Prostate gland (tissue), 2 donors: ENCODE results near the gene CCNJ. TPM values are rescaled to one million over a fixed set of nuclear protein-coding genes. Genes with fewer than 3 reads are reported as not detected.
"Not testable (repeated sequence)": the region's sequence is repeated elsewhere in the genome, so short reads cannot be mapped to it uniquely, and the experiment has no call there.

Source experiments
- DNase-seq: peaks from one replicate; pipeline ENCODE4 v3.0.0-alpha.2; 2019; ENCODE audit warnings: low spot score
- H3K27ac ChIP-seq, 2 donors: fragments of 200-600 bp; sonication (generic); 2 replicates each; pipeline ENCODE4 v1.5.1; 2017 to 2019
- H3K27me3 ChIP-seq: fragments of 200-600 bp; sonication (generic); replicated peaks from 2 replicates; pipeline ENCODE4 v1.5.1; 2019; ENCODE audit not compliant: insufficient read depth
- H3K36me3 ChIP-seq, 2 donors: fragments of 200-600 bp; sonication (generic); 1 replicate in 1 of 2; 2 replicates in 1 of 2; pipeline versions ENCODE4 v1.5.1 to v1.8.1; 2017 to 2019
- H3K4me1 ChIP-seq: fragments of 200-600 bp; sonication (generic); replicated peaks from 2 replicates; pipeline ENCODE4 v1.5.1; 2019
- H3K4me3 ChIP-seq, 2 donors: fragments of 200-600 bp; sonication (generic); 2 replicates each; pipeline ENCODE4 v1.5.1; 2017 to 2019
- H3K9me3 ChIP-seq: fragments of 200-600 bp; sonication (generic); 2 replicates; pipeline ENCODE4 v1.5.1; 2017
- CTCF ChIP-seq, 4 experiments: fragments of 200-600 bp in 2 of 4; fragments of 450-650 bp in 2 of 4; sonication (generic) in 2 of 4; IDR thresholded peaks; 1 replicate in 3 of 4; 2 replicates in 1 of 4; pipeline ENCODE4 v1.5.1; 2016 to 2019; ENCODE audit warnings: antibody characterized with exemption in 4 of 4, mild to moderate bottlenecking in 2 of 4, moderate library complexity in 2 of 4
- POLR2A ChIP-seq: fragments of 450-650 bp; IDR thresholded peaks from one replicate; pipeline ENCODE4 v1.6.1; 2016; ENCODE audit warnings: antibody characterized with exemption, mild to moderate bottlenecking
- POLR2AphosphoS5 ChIP-seq: sonication (generic); formaldehyde crosslinking; IDR thresholded peaks from one replicate; pipeline ENCODE4 v1.6.1; 2017; ENCODE audit warnings: antibody characterized with exemption
- WGBS: methylation state at CpG from one replicate; pipeline ENCODE4 v1.1.5; 2018; 5-methylcytosine and 5-hydroxymethylcytosine counted together
- intact Hi-C: fragments of 100-400 bp; cut with DNase I; formaldehyde crosslinking; loops from one replicate; pipeline ENCODE4 v1.14.2; 2022
- total RNA-seq, 2 donors: library from RNA; depleted of rRNA; stranded (reverse); fragments of >200 nt; gene quantifications; one replicate each; pipeline ENCODE4 v1.1.0, GENCODE V29; 2016

Gene CCNJ, protein sequence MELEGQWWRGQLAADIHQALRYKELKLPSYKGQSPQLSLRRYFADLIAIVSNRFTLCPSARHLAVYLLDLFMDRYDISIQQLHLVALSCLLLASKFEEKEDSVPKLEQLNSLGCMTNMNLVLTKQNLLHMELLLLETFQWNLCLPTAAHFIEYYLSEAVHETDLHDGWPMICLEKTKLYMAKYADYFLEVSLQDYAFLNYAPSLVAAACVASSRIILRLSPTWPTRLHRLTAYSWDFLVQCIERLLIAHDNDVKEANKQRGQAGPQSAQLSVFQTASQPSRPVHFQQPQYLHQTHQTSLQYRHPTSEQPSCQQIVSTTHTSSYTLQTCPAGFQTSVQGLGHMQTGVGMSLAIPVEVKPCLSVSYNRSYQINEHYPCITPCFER
- total RNA-seq, result 1 to 10 TPM; 6.3 to 7.5 TPM

DNA sequence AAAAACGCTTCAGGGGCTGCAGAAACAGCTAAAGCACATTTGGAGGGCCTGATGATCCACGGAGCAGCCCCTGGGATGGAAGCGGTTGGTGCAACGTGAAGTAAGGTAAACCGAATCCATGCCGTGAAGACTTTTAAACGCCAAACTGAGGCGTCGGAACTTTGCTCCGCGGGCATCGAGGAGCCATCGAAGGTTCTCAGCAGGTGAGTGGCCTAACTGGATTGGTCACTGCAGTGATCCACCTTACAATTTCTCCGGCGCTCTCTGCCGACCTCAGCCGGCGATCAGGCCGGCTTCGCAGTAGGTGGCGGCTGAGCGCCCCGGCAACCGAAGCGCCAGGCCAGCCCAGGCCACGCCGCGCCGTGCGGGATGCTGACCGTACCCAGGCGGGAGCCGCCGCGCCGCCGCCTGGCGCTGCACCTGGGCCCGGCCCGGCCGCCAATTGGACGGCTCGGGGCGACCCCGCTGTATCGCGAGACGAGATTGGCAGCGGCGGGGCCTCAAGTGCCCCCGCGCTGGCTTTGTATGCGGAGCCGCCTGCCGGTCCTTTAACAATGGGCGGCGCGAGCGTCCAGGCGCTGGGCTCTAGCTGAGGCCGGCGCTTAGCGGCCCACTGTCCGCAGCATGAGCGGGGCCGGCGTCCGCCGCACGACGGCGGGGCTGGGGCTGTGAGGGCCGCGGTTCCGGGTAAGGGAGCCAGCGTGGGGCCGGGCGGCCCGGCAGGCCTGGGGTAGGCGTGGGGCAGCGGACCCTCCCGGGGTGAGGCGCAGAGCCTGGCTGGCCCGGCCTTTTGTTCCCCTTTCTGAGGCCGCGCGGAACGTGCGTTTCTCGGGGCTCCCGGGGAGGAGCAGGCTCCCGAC lies at the start of gene CCNJ:
TSS of gene CCNJ (plus strand) at position 551 of the 860 bp plus-strand sequence. CDS start 811 bp downstream, outside the sequence.
- DNase-seq, result peak; percentile 87
- Histone ChIP-seq H3K27me3 (no peaks in the 10 kb centered on the region), H3K4me3 (peak within 1 kb of the TSS; percentile 77 to 80), H3K9me3 (no peaks in the 10 kb centered on the region), H3K27ac (peak within 1 kb of the TSS; percentile 85 to 87), H3K36me3 (no peaks in the 10 kb centered on the region), H3K4me1 (no peaks in the 10 kb centered on the region)
- TF ChIP-seq CTCF (IDR thresholded peaks at IDR 0.05) (peak in 2 of 4 experiments; percentile 42 to 46), POLR2AphosphoS5 (peak; percentile 67), POLR2A (peak; percentile 68)
- WGBS, result 3% methylated on average over 78 of the region's 92 CpGs
- intact Hi-C loops, result no loop called here

DNA sequence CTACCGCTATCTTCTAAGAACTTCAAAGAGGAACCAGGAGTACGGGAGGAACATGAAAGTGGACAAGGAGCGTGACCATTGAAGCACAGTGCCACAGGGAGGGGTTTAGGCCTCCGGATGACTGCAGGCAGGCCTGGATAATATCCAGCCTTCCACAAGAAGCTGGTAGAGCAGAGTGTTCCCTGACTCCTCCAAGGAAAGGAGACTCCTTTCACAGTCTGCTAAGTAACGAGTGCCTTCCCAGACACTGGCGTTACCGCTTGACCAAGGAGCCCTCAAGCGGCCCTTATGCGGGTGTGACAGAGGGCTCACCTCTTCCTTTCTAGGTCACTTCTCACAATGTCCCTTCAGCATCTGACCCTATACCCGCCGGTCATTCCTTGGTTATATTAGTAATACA lies 49.0 kb upstream of the CCNJ start:
- H3K4me3 ChIP-seq, DNase-seq, H3K27me3 ChIP-seq, H3K36me3 ChIP-seq, H3K27ac ChIP-seq, intact Hi-C loops, H3K9me3 ChIP-seq, H3K4me1 ChIP-seq: not testable (repeated sequence)
- WGBS, result 90% methylated on average over 11 of the region's 11 CpGs

DNA sequence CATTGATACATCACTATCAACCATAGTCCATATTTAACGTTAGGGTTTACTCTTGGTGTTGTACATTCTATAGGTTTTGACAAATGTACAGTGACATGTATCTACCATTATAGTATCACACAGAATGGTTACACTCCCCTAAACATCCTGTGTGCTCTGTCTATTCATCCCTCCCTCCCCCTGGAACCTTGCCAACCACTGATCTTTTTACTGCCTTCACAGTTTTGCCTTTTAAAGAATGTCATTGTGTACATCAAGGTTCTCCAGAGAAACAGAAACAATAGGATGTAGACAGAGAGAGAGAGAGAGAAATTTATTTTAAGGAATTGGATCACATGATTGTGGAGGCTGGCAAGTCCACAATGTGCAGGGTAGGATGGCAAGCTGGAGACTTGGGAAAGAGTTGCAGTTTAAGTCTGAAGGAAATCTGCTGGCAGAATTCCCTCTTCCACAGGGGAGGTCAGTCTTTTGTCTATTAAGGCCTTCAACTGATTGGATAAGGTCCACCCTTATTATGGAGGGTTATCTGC lies 45.1 kb upstream of the CCNJ start:
- Histone ChIP-seq H3K27me3 (no peaks in the 10 kb centered on the region), H3K9me3 (no peaks in the 10 kb centered on the region), H3K27ac (no peak overlapping the region), H3K4me3 (no peak overlapping the region), H3K36me3 (no peaks in the 10 kb centered on the region), H3K4me1 (no peaks in the 10 kb centered on the region)
- TF ChIP-seq POLR2A (no peak), POLR2AphosphoS5 (no peak), CTCF (IDR thresholded peaks at IDR 0.05) (no peak)
- no peak for DNase-seq
- 69% methylated on average over 1 of the region's 1 CpG for WGBS
- intact Hi-C loops, result no loop called here

DNA sequence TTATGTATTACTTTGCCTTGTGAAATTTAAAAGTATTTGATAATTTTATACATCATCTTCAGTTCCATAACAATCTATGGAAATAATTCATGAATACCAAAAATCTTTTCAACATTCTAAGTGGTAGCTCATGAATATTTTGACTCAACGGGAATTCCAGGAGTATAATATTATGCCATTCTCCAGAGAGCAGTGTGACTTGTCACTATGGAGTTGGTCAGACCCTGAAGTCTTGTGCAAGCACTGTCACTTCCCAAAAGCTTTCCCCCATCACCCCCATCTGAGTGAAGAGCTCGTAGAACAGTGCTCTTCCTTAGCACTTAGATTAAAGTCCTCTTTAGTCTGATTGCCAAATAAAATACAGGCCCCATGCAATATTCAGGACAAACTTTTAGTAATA lies 29.4 kb upstream of the CCNJ start:
- intact Hi-C loops, result loop anchor here (10.0 kb wide), 2 partner anchors 51 to 281 kb away; no protein-coding TSS in a partner anchor
- TF ChIP-seq POLR2AphosphoS5, result no peak
- no peak for TF ChIP-seq CTCF (IDR thresholded peaks at IDR 0.05)
- 87% methylated on average over 2 of the region's 2 CpGs for WGBS

GRCh38 chr10:96014473-96015102 lies 28.8 kb upstream of the CCNJ start:
- Histone ChIP-seq H3K27me3 (no peaks in the 10 kb centered on the region), H3K4me1 (no peaks in the 10 kb centered on the region), H3K4me3 (no peak overlapping the region), H3K36me3 (no peaks in the 10 kb centered on the region), H3K27ac (no peak overlapping the region), H3K9me3 (no peaks in the 10 kb centered on the region)
- intact Hi-C loops, result loop anchor here (10.0 kb wide), 2 partner anchors 50 to 280 kb away; no protein-coding TSS in a partner anchor
- DNase-seq, result no peak
- WGBS, result 93% methylated on average over 2 of the region's 2 CpGs
- TF ChIP-seq POLR2AphosphoS5 (no peak), POLR2A (no peak), CTCF (IDR thresholded peaks at IDR 0.05) (no peak)

More for the DNA sequence above, 29.4 kb upstream of the CCNJ start:
- H3K36me3 ChIP-seq, result no peaks in the 10 kb centered on the region
- no peak for DNase-seq
- H3K27me3 ChIP-seq, result no peaks in the 10 kb centered on the region
- H3K9me3 ChIP-seq, result no peaks in the 10 kb centered on the region
- no peak overlapping the region for H3K4me3 ChIP-seq
- no peaks in the 10 kb centered on the region for H3K4me1 ChIP-seq
- H3K27ac ChIP-seq, result no peak overlapping the region
